SK-N-SH (cell line): Measurements from ENCODE around the gene AFF3. TPM values are rescaled to one million over a fixed set of nuclear protein-coding genes. Genes with fewer than 3 reads are reported as not detected.

ENCODE experiments used
- CTCF ChIA-PET: fragments of 300-600, 350-600 bp; formaldehyde crosslinking; extraction: SDS; loops from one replicate; lab custom pipeline; 2021; lab: Yijun Ruan, JAX
- POLR2A ChIA-PET: fragments of 350-600 bp; sonication (Branson Sonifier 250); formaldehyde crosslinking; extraction: SDS; loops from one replicate; lab custom pipeline; 2020; ENCODE audit warnings: antibody characterized with exemption, inconsistent platforms; lab: Yijun Ruan, JAX
- DNase-seq: peaks from one replicate; pipeline ENCODE4 v3.0.0; 2012
- H2AFZ ChIP-seq: fragments of 200-600 bp; sonication (generic); 2 replicates; pipeline ENCODE4 v1.8.1; 2016; ENCODE audit warnings: antibody characterized with exemption, mild to moderate bottlenecking, low read depth
- H3F3A ChIP-seq: fragments of 200-600 bp; sonication (generic); replicated peaks from 2 replicates; pipeline ENCODE3; 2016; ENCODE audit warnings: antibody characterized with exemption, mild to moderate bottlenecking; ENCODE audit not compliant: insufficient read depth
- H3K27ac ChIP-seq, 2 experiments: fragments of 200-500 bp in 1 of 2; fragments of 200-600 bp in 1 of 2; sonication (Bioruptor generic) in 1 of 2; sonication (generic), shearing (Covaris generic) in 1 of 2; 2 replicates each; pipeline versions ENCODE4 v1.5.1 to v1.6.1; 2014 to 2016; ENCODE audit warnings: low read depth in 2 of 2, inconsistent platforms in 1 of 2, low read length in 1 of 2, mild to moderate bottlenecking in 1 of 2, mixed read lengths in 1 of 2
- H3K27me3 ChIP-seq: fragments of 200-600 bp; sonication (generic), shearing (Covaris generic); 2 replicates; pipeline ENCODE4 v1.6.1; 2016; ENCODE audit warnings: mixed run types; ENCODE audit not compliant: insufficient read depth
- H3K36me3 ChIP-seq, 2 experiments: fragments of 200-500 bp in 1 of 2; fragments of 200-600 bp in 1 of 2; sonication (Bioruptor generic) in 1 of 2; sonication (generic) in 1 of 2; replicated peaks in 1 of 2; 2 replicates each; pipeline versions ENCODE3 to v1.5.1; 2014 to 2016; ENCODE audit warnings: low read length in 1 of 2, mild to moderate bottlenecking in 1 of 2; ENCODE audit not compliant: insufficient read depth in 2 of 2, control insufficient read depth in 1 of 2
- H3K4me1 ChIP-seq, 2 experiments: fragments of 200-500 bp in 1 of 2; fragments of 200-600 bp in 1 of 2; sonication (Bioruptor generic) in 1 of 2; sonication (generic), shearing (Covaris generic) in 1 of 2; 2 replicates each; pipeline versions ENCODE4 v1.5.1 to v1.6.1; 2014 to 2016; ENCODE audit warnings: low read depth in 1 of 2, low read length in 1 of 2, mixed run types in 1 of 2; ENCODE audit not compliant: insufficient read depth in 2 of 2, control insufficient read depth in 1 of 2
- H3K4me2 ChIP-seq: fragments of 200-600 bp; sonication (generic), shearing (Covaris generic); 2 replicates; pipeline ENCODE4 v1.6.1; 2017; ENCODE audit warnings: mixed run types
- H3K4me3 ChIP-seq, 2 experiments: fragments of 200-500 bp in 1 of 2; fragments of 200-600 bp in 1 of 2; sonication (Bioruptor generic) in 1 of 2; sonication (generic), shearing (Covaris generic) in 1 of 2; 2 replicates each; pipeline versions ENCODE4 v1.5.1 to v1.8.1; 2014 to 2016; ENCODE audit warnings: low read depth in 2 of 2, inconsistent platforms in 1 of 2, low read length in 1 of 2, mild to moderate bottlenecking in 1 of 2, mixed read lengths in 1 of 2, moderate library complexity in 1 of 2
- H3K79me2 ChIP-seq: fragments of 200-600 bp; sonication (generic); 2 replicates; pipeline ENCODE4 v1.8.1; 2017; ENCODE audit warnings: mild to moderate bottlenecking; ENCODE audit not compliant: insufficient read depth
- H3K9ac ChIP-seq: fragments of 200-600 bp; sonication (generic); 2 replicates; pipeline ENCODE4 v1.6.1; 2017; ENCODE audit warnings: mixed run types
- H3K9me2 ChIP-seq: fragments of 200-600 bp; sonication (generic); 2 replicates; pipeline ENCODE4 v1.6.1; 2017; ENCODE audit warnings: mixed run types
- H3K9me3 ChIP-seq: fragments of 200-600 bp; sonication (generic); 2 replicates; pipeline ENCODE4 v1.6.1; 2017; ENCODE audit warnings: mixed run types, mild to moderate bottlenecking, moderate library complexity
- H4K20me1 ChIP-seq: fragments of 200-600 bp; sonication (generic); 2 replicates; pipeline ENCODE4 v1.6.1; 2017; ENCODE audit warnings: mild to moderate bottlenecking, mixed run types; ENCODE audit not compliant: insufficient read depth
- CHD2 ChIP-seq: fragments of 150-350 bp; IDR thresholded peaks from 2 replicates; pipeline ENCODE4 v1.6.1; 2018; ENCODE audit warnings: low read length; ENCODE audit not compliant: partially characterized antibody
- CTCF ChIP-seq: fragments of 200-600 bp; sonication (generic); IDR thresholded peaks from 2 replicates; pipeline ENCODE4 v1.6.1; 2017; ENCODE audit warnings: antibody characterized with exemption, mild to moderate bottlenecking, moderate library complexity
- ELF1 ChIP-seq: IDR thresholded peaks from 2 replicates; pipeline ENCODE4 v1.4.0; 2012
- EP300 ChIP-seq, 2 experiments: IDR thresholded peaks; 2 replicates each; pipeline versions ENCODE4 v1.4.0 to v1.6.1; 2012; ENCODE audit warnings: borderline replicate concordance in 1 of 2, low read depth in 1 of 2, low read length in 1 of 2
- FOXM1 ChIP-seq: IDR thresholded peaks from 2 replicates; pipeline ENCODE4 v1.4.0; 2012; ENCODE audit warnings: low read depth, mild to moderate bottlenecking
- IRF3 ChIP-seq: fragments of 150-350 bp; IDR thresholded peaks from 2 replicates; pipeline ENCODE4 v1.6.1; 2016; ENCODE audit warnings: mild to moderate bottlenecking, low read depth, low read length
- JUND ChIP-seq: IDR thresholded peaks from 2 replicates; pipeline ENCODE4 v1.4.0; 2012
- NRF1 ChIP-seq: IDR thresholded peaks from 2 replicates; pipeline ENCODE4 v1.6.1; 2012; ENCODE audit warnings: low read depth, mild to moderate bottlenecking, low read length
- POLR2AphosphoS5 ChIP-seq: IDR thresholded peaks from 2 replicates; pipeline ENCODE4 v1.6.1; 2012; ENCODE audit warnings: low read depth, low read length
- RAD21 ChIP-seq: IDR thresholded peaks from 2 replicates; pipeline ENCODE4 v1.6.1; 2012; ENCODE audit warnings: mild to moderate bottlenecking, low read length
- RCOR1 ChIP-seq: fragments of 150-350 bp; IDR thresholded peaks from 2 replicates; pipeline ENCODE4 v1.6.1; 2017; ENCODE audit warnings: antibody characterized with exemption, low read length
- REST ChIP-seq: IDR thresholded peaks from 2 replicates; pipeline ENCODE4 v1.6.1; 2012; ENCODE audit warnings: mild to moderate bottlenecking, low read depth, low read length, moderate library complexity
- SIN3A ChIP-seq: IDR thresholded peaks from 2 replicates; pipeline ENCODE4 v1.6.1; 2012; ENCODE audit warnings: low read depth, mild to moderate bottlenecking, low read length, moderate library complexity, borderline replicate concordance
- SMC3 ChIP-seq: IDR thresholded peaks from 2 replicates; pipeline ENCODE4 v1.6.1; 2012; ENCODE audit warnings: low read depth, low read length, improper control_type of control experiment
- YY1 ChIP-seq: IDR thresholded peaks from 2 replicates; pipeline ENCODE4 v1.4.0; 2012; ENCODE audit warnings: low read depth, mild to moderate bottlenecking
- WGBS: methylation state at CpG from one replicate; pipeline ENCODE4 v1.1.6; 2017; ENCODE audit warnings: low lambda C conversion rate; 5-methylcytosine and 5-hydroxymethylcytosine counted together
- polyA plus RNA-seq, 3 experiments: library from polyadenylated mRNA; depleted of rRNA; stranded (reverse); fragments of >200 nt; gene quantifications; 2 replicates each; pipeline ENCODE4 v1.2.3, GENCODE V29; 2012

AFF3 gene
- polyA plus RNA-seq, 1 of the 3 experiments (the other 2 are of a cell fraction), result 0.36 TPM

- TF ChIP-seq REST (no peak), FOXM1 (no peak), CTCF (no peak)
Observed at GRCh38 chr2:99609851-99610381, 532.5 kb downstream of the AFF3 start (continued).

DNA sequence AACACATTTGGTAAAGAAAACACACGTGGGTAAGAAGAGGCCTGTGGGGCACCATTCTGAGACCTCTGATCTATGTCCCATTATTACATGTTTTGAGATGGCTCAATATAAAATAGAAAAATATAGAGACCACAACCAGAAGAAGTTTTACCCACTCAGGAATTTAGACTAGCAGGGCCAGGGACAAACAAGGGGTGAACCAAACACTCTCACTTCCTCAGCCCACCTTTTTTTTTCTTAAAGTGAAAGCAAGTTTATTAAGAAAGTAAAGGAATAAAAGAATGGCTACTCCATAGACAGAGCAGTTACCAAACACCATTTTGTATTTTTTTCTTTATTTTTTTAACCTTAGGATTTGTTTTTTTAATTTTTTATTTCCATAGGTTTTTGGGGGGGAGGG, 533.5 kb downstream of the AFF3 start:
- ChIA-PET POLR2A (no interaction called here), CTCF (no interaction called here)
- DNase-seq, result no peak
- H3K4me1 ChIP-seq, result peaks cover 0 to 3% of the 10 kb centered on the region in 2 experiments; a peak in 2 of 4 replicates
- H3K27ac ChIP-seq, result no peak overlapping the region
- H2AFZ ChIP-seq, result no peak overlapping the region
- H3K4me2 ChIP-seq, result no peak overlapping the region
- H3K9ac ChIP-seq, result no peak overlapping the region
- no peaks in the 10 kb centered on the region for H3K27me3 ChIP-seq
- no peaks in the 10 kb centered on the region for H4K20me1 ChIP-seq
- no peaks in the 10 kb centered on the region for H3K9me2 ChIP-seq
- H3K79me2 ChIP-seq, result no peaks in the 10 kb centered on the region
- no peaks in the 10 kb centered on the region for H3K9me3 ChIP-seq
- WGBS, result 37% methylated on average over 1 of the region's 1 CpG
- H3F3A ChIP-seq, result no peaks in the 10 kb centered on the region
- TF ChIP-seq YY1 (no peak), NRF1 (no peak), JUND (no peak), RAD21 (no peak), FOXM1 (no peak), POLR2AphosphoS5 (no peak), EP300 (IDR thresholded peaks at IDR 0.05; ENCODE audit: borderline replicate concordance in 1 of 2, low read depth in 1 of 2, low read length in 1 of 2) (no peak), ELF1 (no peak), IRF3 (no peak), SMC3 (no peak), SIN3A (no peak), RCOR1 (no peak), CHD2 (no peak), REST (no peak)
- H3K36me3 ChIP-seq, result no peaks in the 10 kb centered on the region
- H3K4me3 ChIP-seq, result no peak overlapping the region
